NCI-H128 (cell line): ENCODE measurements around the gene DAPK1.

Experiments
- DNase-seq: peaks from one replicate; lab custom pipeline; 2025; ENCODE audit not compliant: unreplicated experiment; lab: John Stamatoyannopoulos, UW

DAPK1 gene

GRCh38 chr9:87707805-87708506, 210.3 kb downstream of the DAPK1 start:
- no peak for DNase-seq

GRCh38 chr9:87708546-87708945, 210.9 kb downstream of the DAPK1 start:
- DNase-seq, result no peak

DNA sequence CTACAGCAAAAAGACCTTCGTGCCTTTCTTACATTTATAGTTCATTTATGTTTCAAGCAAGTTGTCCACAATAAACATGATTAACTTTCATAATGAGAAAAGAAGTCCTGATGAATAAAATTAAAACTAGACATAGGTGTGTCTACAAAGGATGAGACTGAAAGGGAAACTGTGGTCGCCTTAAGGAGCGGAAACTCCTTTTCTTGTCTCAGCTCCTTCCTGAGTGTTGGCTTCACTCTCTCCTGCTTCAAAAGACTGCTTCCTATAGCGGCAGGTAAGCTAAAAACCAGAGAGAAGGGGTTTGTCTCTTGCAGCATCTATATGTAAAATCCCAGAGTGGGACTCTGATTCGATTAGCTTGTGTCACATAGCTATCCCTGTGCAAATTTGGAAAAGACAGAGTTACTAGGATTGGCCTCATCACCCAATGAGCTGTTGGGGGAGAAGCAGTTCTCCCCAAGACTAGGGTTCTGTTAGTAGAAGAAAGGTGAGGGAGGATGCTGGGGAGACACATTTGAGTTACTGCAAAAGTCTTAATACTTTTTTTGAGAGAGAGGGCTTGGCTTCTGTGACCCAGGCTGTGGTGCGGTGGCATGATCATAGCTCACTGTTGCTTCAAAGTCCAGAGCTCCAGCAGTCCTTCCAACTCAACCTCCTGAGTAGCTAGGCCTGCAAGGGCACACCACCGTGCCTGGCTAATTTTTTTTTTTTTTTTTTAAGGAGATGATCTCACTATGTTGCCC, 211.5 kb downstream of the DAPK1 start:
- DNase-seq, result no peak

DNA sequence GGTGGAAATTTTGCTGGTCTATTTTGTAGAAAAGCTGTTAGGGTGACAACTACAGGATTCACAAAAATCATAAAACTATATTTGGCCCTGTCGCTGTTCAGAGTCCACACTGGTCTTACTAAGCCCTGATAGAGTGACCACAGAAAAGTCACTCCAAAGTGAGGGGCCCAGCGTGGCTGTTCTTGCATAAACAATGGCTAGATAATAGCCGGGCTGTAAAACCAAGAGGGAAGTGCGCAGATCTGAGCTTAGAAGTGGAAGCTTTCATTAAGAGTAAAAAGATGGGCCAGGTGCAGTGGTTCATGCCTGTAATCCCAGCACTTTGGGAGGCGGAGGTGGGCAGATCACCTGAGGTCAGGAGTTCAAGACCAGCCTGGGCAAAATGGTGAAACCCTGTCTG, 212.8 kb downstream of the DAPK1 start:
- no peak for DNase-seq

GRCh38 chr9:87711857-87712800, 214.5 kb downstream of the DAPK1 start:
- no peak for DNase-seq

- DNase-seq, result no peak
Measured at GRCh38 chr9:87712801-87713277, 215.2 kb downstream of the DAPK1 start.

GRCh38 chr9:87713278-87713987, 215.8 kb downstream of the DAPK1 start:
- no peak for DNase-seq

- no peak for DNase-seq
Measured at GRCh38 chr9:87713988-87714330, 216.3 kb downstream of the DAPK1 start.

GRCh38 chr9:87714819-87715218, 217.2 kb downstream of the DAPK1 start:
- no peak for DNase-seq

- no peak for DNase-seq
Measured at GRCh38 chr9:87716141-87716540, 218.5 kb downstream of the DAPK1 start.

- no peak for DNase-seq
Measured at GRCh38 chr9:87717456-87717855, 219.8 kb downstream of the DAPK1 start.

DNA sequence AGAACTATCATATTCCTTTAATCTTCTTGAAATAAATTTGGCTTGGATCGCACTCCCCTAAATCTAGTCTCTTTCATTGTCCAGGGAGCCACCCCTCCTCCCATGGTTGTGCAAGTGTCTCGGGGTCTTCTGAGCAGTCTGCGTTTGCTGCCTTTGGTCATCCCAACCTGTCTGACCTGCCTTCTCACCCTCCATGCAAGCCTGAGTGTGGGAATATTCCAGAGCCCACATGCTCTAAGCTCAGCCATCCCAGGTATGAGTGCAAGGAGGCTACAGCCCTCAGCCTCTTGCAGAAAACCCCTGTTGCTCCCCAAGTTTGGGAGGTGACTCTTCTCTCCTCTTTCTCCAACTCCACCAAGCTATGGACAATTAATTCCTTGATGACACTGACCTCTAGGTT, 220.6 kb downstream of the DAPK1 start:
- DNase-seq, result no peak

- DNase-seq, result no peak
Measured at GRCh38 chr9:87718852-87719612, 221.4 kb downstream of the DAPK1 start.

DNA sequence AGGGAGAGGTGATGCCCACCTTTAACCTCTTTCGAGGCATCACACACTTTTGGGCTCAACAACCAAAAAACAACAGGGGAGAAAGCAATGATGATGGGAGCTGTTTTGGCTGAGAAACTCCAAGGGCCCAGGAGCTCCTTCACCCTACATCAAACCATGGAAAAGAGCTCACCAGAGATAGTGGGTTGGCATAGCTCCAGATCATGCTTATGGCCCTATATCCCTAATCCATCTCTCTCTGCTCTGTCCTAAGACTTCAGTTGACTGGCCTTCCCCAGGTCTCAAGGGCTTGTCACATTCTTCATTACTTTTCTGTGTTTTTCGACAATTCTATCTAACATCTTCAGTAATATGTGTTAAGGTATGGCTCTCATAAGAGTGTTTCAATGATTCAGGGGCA, 222.5 kb downstream of the DAPK1 start:
- no peak for DNase-seq

- no peak for DNase-seq
Measured at GRCh38 chr9:87722393-87723088, 224.9 kb downstream of the DAPK1 start.

GRCh38 chr9:87725356-87725899, 227.8 kb downstream of the DAPK1 start:
- no peak for DNase-seq

DNA sequence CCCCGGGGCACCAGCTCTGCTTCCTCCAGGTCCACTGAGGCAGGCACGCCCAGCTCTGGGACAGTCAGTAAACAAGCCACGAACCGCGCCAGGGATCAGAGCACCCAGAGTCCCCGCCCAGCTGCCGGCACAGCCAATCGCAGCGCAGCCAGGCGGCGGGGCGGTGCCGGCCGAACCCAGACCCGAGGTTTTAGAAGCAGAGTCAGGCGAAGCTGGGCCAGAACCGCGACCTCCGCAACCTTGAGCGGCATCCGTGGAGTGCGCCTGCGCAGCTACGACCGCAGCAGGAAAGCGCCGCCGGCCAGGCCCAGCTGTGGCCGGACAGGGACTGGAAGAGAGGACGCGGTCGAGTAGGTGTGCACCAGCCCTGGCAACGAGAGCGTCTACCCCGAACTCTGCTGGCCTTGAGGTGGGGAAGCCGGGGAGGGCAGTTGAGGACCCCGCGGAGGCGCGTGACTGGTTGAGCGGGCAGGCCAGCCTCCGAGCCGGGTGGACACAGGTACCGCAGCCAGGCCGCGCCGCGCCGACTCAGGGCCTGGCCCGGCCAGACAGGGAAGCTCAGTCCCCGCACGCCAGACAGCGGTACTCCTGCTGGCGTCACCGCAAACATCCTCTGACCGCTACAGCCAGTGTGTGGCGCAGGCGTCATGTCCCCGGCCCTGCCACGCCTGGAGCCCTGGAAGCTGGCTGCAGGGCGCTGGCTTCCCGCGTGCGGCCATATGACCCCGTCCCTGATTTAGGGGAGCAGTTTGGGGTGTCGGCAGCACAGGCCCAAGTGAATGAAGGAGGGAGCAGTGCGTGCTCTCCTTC, 228.4 kb downstream of the DAPK1 start, which contains the start of gene CTSL:
CTSL (plus strand) TSS at position 220 of the 810 bp plus-strand sequence. CDS start 1,485 bp downstream, outside the sequence.
- no peak for DNase-seq

- DNase-seq, result no peak
Measured at GRCh38 chr9:87729246-87729645, 231.6 kb downstream of the DAPK1 start.
